ENCODE results near the gene CAPN11. TPM values are rescaled to one million over a fixed set of nuclear protein-coding genes. Genes with fewer than 3 reads are reported as not detected.

The CAPN11 gene
- total and polyA plus RNA-seq, 10 of the 15 experiments (the other 5 are each of a cell fraction or from before 2014, with no cell fraction given) = 0.05 to 0.44 (median 0.31) TPM

DNA sequence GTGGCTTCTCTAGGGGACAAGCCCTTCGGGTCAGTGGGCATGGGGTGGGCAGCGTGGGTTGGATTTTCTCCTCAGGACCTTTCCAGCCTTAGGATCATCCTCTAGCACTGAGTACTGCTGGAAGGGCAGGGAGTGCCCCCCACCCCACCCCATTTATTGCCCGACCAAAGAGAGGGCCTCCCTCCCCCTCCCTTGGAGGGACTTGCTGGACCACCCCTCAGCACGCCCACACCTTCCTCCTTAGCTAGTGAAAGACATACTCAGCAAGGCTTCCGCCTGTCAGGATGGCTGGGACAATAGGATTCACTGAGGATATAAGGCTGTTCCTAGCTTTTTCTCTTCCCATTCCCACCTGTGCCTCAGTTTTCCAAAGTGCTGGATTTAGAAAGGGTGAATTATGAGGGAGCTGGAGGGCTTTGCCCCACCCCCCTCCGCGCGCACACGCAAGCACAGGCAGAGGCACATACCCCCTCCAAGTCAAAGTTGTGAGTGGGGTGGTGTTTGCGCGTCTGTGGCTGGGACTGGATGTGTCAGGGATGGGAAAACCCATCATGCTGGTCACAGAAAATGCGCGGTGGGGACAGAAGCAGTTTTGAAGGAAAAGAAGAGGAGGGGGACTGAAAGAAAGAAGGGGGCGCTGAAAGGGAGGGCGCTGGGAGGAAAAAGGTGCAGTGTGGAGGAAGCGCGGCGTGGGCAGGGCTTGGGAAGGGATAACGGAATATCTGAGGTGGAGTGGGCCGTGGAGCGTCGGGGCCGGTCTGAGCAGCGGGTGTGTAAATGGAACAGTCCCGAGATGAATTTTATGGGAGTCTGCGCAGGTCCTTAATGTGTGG lies 64.1 kb downstream of the CAPN11 start:
- H2AFZ ChIP-seq (ENCODE audit: control insufficient read depth, low read depth, low read length) = peak overlapping the region; percentile 83
- TF ChIP-seq BRCA1 (IDR thresholded peaks at IDR 0.05; ENCODE audit: low read depth, low read length) = no peak
- TF ChIP-seq EED (IDR thresholded peaks at IDR 0.05; ENCODE audit: low read depth) = peak; percentile 35
- TF ChIP-seq RBBP5 (conservative IDR thresholded peaks at IDR 0.05) = no peak
- TF ChIP-seq, protein P1, sequence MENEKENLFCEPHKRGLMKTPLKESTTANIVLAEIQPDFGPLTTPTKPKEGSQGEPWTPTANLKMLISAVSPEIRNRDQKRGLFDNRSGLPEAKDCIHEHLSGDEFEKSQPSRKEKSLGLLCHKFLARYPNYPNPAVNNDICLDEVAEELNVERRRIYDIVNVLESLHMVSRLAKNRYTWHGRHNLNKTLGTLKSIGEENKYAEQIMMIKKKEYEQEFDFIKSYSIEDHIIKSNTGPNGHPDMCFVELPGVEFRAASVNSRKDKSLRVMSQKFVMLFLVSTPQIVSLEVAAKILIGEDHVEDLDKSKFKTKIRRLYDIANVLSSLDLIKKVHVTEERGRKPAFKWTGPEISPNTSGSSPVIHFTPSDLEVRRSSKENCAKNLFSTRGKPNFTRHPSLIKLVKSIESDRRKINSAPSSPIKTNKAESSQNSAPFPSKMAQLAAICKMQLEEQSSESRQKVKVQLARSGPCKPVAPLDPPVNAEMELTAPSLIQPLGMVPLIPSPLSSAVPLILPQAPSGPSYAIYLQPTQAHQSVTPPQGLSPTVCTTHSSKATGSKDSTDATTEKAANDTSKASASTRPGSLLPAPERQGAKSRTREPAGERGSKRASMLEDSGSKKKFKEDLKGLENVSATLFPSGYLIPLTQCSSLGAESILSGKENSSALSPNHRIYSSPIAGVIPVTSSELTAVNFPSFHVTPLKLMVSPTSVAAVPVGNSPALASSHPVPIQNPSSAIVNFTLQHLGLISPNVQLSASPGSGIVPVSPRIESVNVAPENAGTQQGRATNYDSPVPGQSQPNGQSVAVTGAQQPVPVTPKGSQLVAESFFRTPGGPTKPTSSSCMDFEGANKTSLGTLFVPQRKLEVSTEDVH (IDR thresholded peaks at IDR 0.05; ENCODE audit: low read depth, partially characterized antibody) = no peak
- TF ChIP-seq GATAD2B (conservative IDR thresholded peaks at IDR 0.05; ENCODE audit: low read depth) = 0 out of 2 replicates have a peak, but pooled peaks have one; percentile 31
- TF ChIP-seq NBN (IDR thresholded peaks at IDR 0.05) = peak; percentile 55; the same call in 1 of the 2 replicates
- TF ChIP-seq RAD51 (IDR thresholded peaks at IDR 0.05) = no peak
- TF ChIP-seq MLLT1 (IDR thresholded peaks at IDR 0.05) = 0 out of 2 replicates have a peak, but pooled peaks have one; percentile 37
- TF ChIP-seq, protein P2, sequence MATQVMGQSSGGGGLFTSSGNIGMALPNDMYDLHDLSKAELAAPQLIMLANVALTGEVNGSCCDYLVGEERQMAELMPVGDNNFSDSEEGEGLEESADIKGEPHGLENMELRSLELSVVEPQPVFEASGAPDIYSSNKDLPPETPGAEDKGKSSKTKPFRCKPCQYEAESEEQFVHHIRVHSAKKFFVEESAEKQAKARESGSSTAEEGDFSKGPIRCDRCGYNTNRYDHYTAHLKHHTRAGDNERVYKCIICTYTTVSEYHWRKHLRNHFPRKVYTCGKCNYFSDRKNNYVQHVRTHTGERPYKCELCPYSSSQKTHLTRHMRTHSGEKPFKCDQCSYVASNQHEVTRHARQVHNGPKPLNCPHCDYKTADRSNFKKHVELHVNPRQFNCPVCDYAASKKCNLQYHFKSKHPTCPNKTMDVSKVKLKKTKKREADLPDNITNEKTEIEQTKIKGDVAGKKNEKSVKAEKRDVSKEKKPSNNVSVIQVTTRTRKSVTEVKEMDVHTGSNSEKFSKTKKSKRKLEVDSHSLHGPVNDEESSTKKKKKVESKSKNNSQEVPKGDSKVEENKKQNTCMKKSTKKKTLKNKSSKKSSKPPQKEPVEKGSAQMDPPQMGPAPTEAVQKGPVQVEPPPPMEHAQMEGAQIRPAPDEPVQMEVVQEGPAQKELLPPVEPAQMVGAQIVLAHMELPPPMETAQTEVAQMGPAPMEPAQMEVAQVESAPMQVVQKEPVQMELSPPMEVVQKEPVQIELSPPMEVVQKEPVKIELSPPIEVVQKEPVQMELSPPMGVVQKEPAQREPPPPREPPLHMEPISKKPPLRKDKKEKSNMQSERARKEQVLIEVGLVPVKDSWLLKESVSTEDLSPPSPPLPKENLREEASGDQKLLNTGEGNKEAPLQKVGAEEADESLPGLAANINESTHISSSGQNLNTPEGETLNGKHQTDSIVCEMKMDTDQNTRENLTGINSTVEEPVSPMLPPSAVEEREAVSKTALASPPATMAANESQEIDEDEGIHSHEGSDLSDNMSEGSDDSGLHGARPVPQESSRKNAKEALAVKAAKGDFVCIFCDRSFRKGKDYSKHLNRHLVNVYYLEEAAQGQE (IDR thresholded peaks at IDR 0.05; ENCODE audit: low read depth, low read length) = no peak
- TF ChIP-seq IKZF1 (conservative IDR thresholded peaks at IDR 0.05) = peak; percentile 62
- peak; percentile 40 to 47; a peak in 2 of 4 replicates for TF ChIP-seq IKZF2 (IDR thresholded peaks at IDR 0.05)
- peak; percentile 20; the same call in 1 of the 2 replicates for TF ChIP-seq ATF7 (IDR thresholded peaks at IDR 0.05; ENCODE audit: low read depth)
- TF ChIP-seq RELB (IDR thresholded peaks at IDR 0.05; ENCODE audit: low read depth) = 0 out of 2 replicates have a peak, but pooled peaks have one; percentile 34

More for the DNA sequence above, 64.1 kb downstream of the CAPN11 start:
- BruUV-seq (replicated peaks) = no TSS peak
- no peak for FAIRE-seq
- no peak for DNase-seq (ENCODE audit: low read depth, low spot score)
- H3K4me1 ChIP-seq (ENCODE audit: control insufficient read depth, insufficient read depth, low read length) = peaks cover 34% of the 10 kb centered on the region
- H3K27ac ChIP-seq (ENCODE audit: control insufficient read depth, insufficient read depth) = no peak overlapping the region
- ATAC-seq = no peak
- H3K27me3 ChIP-seq (replicated peaks in 1 of 2; ENCODE audit: control insufficient read depth in 2 of 2, insufficient read depth in 2 of 2, low read length in 1 of 2) = no peaks in the 10 kb centered on the region
- SMC1A ChIA-PET (ENCODE audit: uncharacterized antibody, unreplicated experiment) = interaction anchor here (0.6 to 2.2 kb wide), 5 partner anchors 11 to 46 kb away, joined by 3 to 6 read pairs (median 6); no protein-coding TSS in a partner anchor
- H3K9ac ChIP-seq (ENCODE audit: control insufficient read depth, insufficient read depth, low read length) = peak overlapping the region; percentile 28; the same call in 1 of the 2 replicates
- no peaks in the 10 kb centered on the region for H4K20me1 ChIP-seq (ENCODE audit: control insufficient read depth, insufficient read depth)
- 29% methylated on average over 24 of the region's 26 CpGs for WGBS (ENCODE audit: insufficient coverage, insufficient replicate concordance, low lambda C conversion rate, missing lambda C conversion rate)
- POLR2A ChIA-PET = interaction anchor here (0.6 to 7.0 kb wide), 9 partner anchors 17 to 42 kb away, joined by 3 to 63 read pairs (median 4); partner anchors contain the start of gene HSP90AB1
- in situ Hi-C loops (cut with MboI) = no loop called here
- peak overlapping the region; percentile 83 for H3K4me2 ChIP-seq (ENCODE audit: control insufficient read depth, insufficient read depth)
- intact Hi-C loops (cut with micrococcal nuclease; ENCODE audit: unreplicated experiment) = no loop called here
- CTCF ChIA-PET = interaction anchor here (0.6 to 6.0 kb wide), 11 partner anchors 11 to 57 kb away, joined by 3 to 95 read pairs (median 6); partner anchors contain the start of gene HSP90AB1
- H3K79me2 ChIP-seq (ENCODE audit: control insufficient read depth, insufficient read depth, low read length) = peaks cover 31% of the 10 kb centered on the region
- peak overlapping the region; percentile 83 for H3K4me3 ChIP-seq
- H3K36me3 ChIP-seq (ENCODE audit: control insufficient read depth in 2 of 2, insufficient read depth in 2 of 2, low read length in 1 of 2) = no peaks in the 10 kb centered on the region; a peak in 1 of 4 replicates
- H3K9me3 ChIP-seq (replicated peaks; ENCODE audit: control insufficient read depth, insufficient read depth, low read length) = no peaks in the 10 kb centered on the region
- RAD21 ChIA-PET (ENCODE audit: unreplicated experiment) = interaction anchor here (1.2 to 4.5 kb wide), 13 partner anchors 13 to 50 kb away, joined by 3 to 23 read pairs (median 7); partner anchors contain the start of gene HSP90AB1

All from GM12878 (cell line).